ENCODE results near the gene PILRA. TPM values are rescaled to one million over a fixed set of nuclear protein-coding genes. Genes with fewer than 3 reads are reported as not detected.

Gene PILRA
- total RNA-seq, 1 donor from 2014 or later, result not detected

- DNase-seq (ENCODE audit: low read depth in 2 of 2), result peak; percentile 58 to 72
These were observed 34.2 kb downstream of the PILRA start for GRCh38 chr7:100407285-100408180.

DNA sequence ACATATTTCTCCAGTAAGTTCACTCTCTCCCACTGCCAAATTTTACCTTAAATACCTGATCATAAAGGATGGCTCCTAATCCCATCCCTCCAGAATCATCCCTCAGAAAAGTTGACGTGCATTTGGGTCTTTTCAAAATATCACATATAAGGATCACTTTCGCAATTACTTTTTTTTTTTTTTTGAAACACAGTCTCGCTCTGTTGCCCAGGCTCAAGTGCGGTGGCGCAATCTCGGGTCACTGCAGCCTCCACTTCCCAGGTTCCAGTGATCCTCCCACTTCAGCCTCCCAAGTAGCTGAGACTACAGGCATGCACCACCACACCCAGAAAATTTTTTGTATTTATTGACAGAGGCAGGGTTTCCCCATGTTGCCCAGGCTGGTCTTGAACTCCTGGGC, 37.8 kb downstream of the PILRA start:
- DNase-seq (ENCODE audit: low read depth in 2 of 2), result no peak

- DNase-seq (ENCODE audit: low read depth in 2 of 2), result no peak
These were observed 40.1 kb downstream of the PILRA start for GRCh38 chr7:100413346-100413745.

GRCh38 chr7:100413889-100414288, 40.6 kb downstream of the PILRA start:
- no peak for DNase-seq (ENCODE audit: low read depth in 2 of 2)

DNA sequence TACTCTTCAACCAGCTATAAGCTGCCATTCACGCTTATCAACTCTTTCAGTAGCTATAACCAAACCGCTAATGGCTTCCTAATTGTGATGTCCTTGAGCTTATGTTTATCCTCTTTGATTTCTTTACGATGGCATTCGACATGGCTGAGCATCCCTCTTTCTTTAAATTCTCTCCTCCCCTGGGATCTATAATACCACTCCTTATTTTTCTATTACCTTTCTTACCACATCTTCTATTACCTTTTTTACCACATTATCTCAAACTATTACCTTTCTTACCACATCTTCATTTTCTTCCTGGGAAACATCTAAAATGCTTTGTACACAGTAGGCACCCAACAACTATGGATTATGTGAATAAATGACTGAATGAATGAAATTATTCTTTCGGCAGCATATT, 42.2 kb downstream of the PILRA start:
- no peak for DNase-seq (ENCODE audit: low read depth in 2 of 2)

GRCh38 chr7:100418930-100419659, 45.8 kb downstream of the PILRA start:
- no peak for DNase-seq (ENCODE audit: low read depth in 2 of 2)

GRCh38 chr7:100419660-100420226, 46.5 kb downstream of the PILRA start:
- no peak for DNase-seq (ENCODE audit: low read depth in 2 of 2)

DNA sequence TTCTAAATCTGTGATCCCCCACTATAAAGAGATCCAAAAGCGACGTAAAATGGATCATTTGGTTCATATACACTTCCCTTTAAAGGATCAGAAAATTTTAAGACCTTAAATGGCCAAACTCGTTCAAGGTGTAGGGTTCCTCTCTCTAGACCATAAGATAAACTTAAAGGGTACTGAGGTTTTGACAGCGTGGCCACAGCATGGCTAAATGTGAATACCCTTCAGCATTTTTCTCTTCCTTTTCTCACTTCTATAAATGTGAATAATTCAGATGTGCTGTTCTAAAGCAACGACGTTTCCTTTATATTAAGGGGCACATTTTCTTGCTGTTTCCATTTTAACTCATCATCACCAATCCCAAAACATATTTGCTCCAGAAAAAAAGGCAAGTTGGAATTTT, 50.0 kb downstream of the PILRA start:
- DNase-seq (ENCODE audit: low read depth in 2 of 2), result no peak

DNA sequence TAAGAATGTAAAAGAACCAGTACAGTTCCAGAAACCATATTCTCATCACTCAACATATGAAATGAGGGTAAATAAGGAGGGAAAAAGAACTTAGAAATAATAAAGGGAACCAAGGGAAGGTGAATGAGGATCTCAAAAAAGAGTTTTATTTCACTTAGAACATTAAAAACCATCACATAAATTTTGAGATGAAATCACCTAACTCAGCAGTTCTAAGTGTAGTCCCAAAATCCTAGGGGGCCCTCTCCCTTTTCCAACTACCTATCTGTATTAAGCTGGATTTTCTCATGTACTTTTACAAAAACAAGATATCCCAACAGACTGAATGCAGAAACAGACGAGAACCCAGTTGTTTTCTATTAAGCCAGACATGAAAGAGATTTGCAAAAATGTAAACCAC, 52.1 kb downstream of the PILRA start:
- DNase-seq (ENCODE audit: low read depth in 2 of 2), result no peak

- DNase-seq (ENCODE audit: low read depth in 2 of 2), result no peak
These were observed 53.2 kb downstream of the PILRA start for GRCh38 chr7:100426516-100426915.

GRCh38 chr7:100427762-100428198, 54.5 kb downstream of the PILRA start:
- DNase-seq (ENCODE audit: low read depth in 2 of 2), result no peak

DNA sequence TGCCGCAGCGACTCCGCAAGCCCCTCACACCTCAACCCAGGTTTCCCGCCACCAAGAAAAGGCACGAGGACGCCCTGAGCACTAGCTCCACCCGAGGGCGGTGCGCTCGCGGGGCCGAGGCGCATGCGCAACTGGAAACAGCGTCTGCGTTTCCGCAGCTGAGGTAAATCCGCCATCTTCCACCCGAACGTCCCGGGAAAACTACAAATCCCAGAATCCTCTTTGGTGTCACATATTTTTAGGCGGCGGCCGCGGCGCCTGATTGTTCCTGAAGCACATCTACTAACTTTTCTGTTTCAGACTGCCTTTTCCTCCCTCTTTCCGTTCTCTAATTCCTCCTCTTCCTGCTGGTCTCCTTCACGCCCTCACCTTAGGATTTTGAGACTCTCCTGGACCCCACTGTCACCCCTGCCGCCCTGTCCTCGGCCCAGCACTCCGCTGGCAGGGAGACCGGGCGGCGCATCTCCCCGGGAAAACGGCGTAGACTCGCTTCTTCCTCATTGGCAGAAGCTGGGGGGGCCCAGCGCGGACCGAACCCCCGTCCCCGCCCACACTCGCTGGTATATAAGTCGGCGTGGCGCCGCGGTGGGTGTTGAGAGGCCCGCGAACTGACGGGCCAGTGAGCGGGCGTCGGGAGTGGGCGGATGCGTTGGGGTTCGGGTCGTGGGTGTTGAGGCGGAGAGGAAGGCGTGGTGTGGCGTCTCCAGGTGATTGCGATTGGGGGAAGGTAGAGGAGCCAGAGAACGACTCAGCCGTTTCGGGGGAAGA, 55.1 kb downstream of the PILRA start, which contains the start of gene ZCWPW1:
Gene ZCWPW1, minus strand, starts transcription at position 505 of the 768 bp plus-strand sequence. CDS start 8,054 bp downstream, outside the sequence.
- peak; percentile 96 for DNase-seq (ENCODE audit: low read depth in 2 of 2)

DNA sequence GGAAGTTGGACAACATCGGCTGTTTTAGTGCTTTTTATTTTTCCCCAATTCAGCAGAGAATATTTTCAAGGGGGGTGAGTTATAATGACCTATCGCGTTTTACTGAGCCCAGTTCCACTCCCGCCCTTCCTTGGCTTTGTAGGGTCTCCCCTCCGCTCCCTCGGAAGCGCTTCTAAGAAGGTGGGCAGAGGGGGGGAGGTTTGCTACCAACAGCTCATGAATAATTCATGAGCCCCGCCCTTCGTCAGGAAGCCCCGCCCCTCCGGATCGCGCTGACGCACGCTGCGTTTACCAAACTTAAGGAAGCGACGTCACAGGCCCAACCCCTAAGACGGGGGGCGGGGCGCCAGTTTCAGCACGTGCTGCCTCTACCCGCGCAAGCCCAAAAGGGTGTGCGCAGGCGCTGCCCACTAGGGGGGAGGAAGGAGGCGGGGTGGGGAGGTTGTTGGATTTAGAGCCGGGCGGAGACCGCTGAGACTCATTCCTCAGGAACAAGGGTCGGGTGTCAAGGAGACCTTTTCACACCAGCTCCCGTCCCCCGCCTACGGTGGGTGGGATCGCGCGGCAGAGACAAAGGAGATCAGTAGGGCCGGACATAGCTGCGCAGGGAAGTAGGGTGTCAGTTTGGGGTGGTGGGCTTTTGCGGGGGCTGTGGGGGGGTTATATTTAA, 55.8 kb downstream of the PILRA start:
- DNase-seq (ENCODE audit: low read depth in 2 of 2), result peak; percentile 99 to 100

- DNase-seq (ENCODE audit: low read depth in 2 of 2), result peak; percentile 86 to 94
These were observed 56.6 kb downstream of the PILRA start, which contains the start of gene MEPCE for GRCh38 chr7:100429637-100430492. MEPCE (plus strand) TSS chr7:100429831; CDS start chr7:100430019, 188 bp downstream.

DNA sequence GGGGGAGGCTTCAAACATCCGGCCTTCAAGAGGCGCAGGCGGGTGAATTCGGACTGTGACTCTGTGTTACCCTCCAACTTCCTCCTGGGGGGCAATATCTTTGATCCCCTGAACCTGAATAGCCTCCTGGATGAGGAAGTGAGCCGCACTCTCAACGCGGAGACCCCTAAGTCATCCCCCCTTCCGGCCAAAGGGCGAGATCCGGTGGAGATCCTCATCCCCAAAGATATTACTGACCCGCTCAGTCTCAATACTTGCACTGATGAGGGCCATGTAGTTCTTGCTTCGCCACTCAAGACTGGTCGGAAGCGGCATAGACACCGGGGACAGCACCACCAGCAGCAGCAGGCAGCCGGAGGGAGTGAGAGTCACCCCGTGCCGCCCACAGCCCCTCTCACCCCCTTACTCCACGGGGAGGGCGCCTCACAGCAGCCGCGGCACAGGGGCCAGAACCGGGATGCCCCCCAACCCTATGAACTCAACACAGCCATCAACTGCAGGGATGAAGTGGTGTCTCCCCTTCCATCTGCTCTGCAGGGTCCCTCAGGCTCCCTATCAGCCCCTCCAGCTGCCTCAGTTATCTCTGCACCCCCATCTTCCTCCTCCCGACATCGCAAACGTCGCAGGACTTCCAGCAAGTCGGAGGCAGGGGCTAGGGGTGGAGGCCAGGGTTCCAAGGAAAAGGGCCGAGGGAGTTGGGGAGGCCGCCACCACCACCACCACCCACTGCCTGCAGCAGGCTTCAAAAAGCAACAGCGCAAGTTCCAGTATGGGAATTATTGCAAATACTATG, 57.4 kb downstream of the PILRA start:
- DNase-seq (ENCODE audit: low read depth in 2 of 2), result peak in 1 of 2 donors; percentile 32

GRCh38 chr7:100431286-100431735, 58.0 kb downstream of the PILRA start:
- no peak for DNase-seq (ENCODE audit: low read depth in 2 of 2)

- DNase-seq (ENCODE audit: low read depth in 2 of 2), result no peak
These were observed 58.8 kb downstream of the PILRA start for GRCh38 chr7:100432053-100432452.

DNA sequence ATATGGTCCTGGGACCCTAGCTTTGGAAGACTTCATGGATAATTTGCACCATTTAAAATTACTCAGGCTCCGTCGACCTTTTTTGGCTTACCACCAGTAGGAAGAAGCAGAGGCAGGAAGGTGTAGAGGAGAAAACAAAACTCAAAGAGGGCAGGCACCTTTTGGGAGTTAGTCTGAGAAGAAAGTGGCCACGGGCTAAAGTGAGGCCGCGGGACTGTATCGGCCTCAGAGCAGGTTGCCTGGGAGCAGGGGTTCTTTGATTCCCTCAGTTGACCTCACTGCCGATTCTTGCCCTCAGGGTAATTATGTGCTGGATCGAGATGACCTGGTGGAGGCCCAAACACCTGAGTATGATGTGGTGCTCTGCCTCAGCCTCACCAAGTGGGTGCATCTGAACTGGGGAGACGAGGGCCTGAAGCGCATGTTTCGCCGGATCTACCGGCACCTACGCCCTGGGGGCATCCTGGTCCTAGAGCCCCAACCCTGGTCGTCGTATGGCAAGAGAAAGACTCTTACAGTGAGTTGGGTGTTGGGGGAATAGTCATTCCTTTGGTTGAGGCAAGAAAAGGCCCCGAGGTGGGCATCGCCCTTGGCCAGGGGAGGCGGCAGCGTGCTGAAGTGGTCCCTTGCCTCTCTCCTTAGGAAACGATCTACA, 59.5 kb downstream of the PILRA start:
- no peak for DNase-seq (ENCODE audit: low read depth in 2 of 2)

Data from dermis microvascular lymphatic vessel endothelial cell (primary cell).